HG03378 (cell line): Measurements from ENCODE around the gene TLN1.

Experiments used
- ATAC-seq: cut with Tn5 transposase; IDR thresholded peaks from one replicate; pipeline ENCODE4 v1.9.1; 2021; ENCODE audit warnings: mild to moderate bottlenecking, moderate library complexity; ENCODE audit not compliant: unreplicated experiment

TLN1 gene

GRCh38 chr9:35650341-35651158 is 81.4 kb downstream of the TLN1 start, which contains the start of gene SIT1:
Gene SIT1 (minus strand): TSS chr9:35650931. CDS start chr9:35650853, 78 bp downstream.
- ATAC-seq: no peak

- no peak for ATAC-seq
Measured at GRCh38 chr9:35649431-35650340, 82.3 kb downstream of the TLN1 start.
